ENCODE results near the gene GBP2.

GRCh38 chr1:89095737-89096136 is 30.2 kb downstream of the GBP2 start:
- no peak for TF ChIP-seq RXRA (IDR thresholded peaks at IDR 0.05; ENCODE audit: borderline replicate concordance, low read depth)
- no peak for TF ChIP-seq CTCF (IDR thresholded peaks at IDR 0.05)
- TF ChIP-seq FOXJ3 (CRISPR knock-in tag; IDR thresholded peaks at IDR 0.05): no peak
- TF ChIP-seq RAD21 (IDR thresholded peaks at IDR 0.05; ENCODE audit: low read length): no peak
- TF ChIP-seq MAX (IDR thresholded peaks at IDR 0.05; ENCODE audit: low read depth): no peak
- no peak for TF ChIP-seq EP300 (IDR thresholded peaks at IDR 0.05; ENCODE audit: borderline replicate concordance in 1 of 2, low read depth in 1 of 2, low read length in 1 of 2)
- no peak for TF ChIP-seq POLR2AphosphoS5 (IDR thresholded peaks at IDR 0.05; ENCODE audit: low read depth, low read length)
- no peak for TF ChIP-seq SIN3A (IDR thresholded peaks at IDR 0.05; ENCODE audit: borderline replicate concordance, low read depth, low read length)
- no peak for TF ChIP-seq GATA2 (CRISPR knock-in tag; IDR thresholded peaks at IDR 0.05)
- TF ChIP-seq, protein P1, sequence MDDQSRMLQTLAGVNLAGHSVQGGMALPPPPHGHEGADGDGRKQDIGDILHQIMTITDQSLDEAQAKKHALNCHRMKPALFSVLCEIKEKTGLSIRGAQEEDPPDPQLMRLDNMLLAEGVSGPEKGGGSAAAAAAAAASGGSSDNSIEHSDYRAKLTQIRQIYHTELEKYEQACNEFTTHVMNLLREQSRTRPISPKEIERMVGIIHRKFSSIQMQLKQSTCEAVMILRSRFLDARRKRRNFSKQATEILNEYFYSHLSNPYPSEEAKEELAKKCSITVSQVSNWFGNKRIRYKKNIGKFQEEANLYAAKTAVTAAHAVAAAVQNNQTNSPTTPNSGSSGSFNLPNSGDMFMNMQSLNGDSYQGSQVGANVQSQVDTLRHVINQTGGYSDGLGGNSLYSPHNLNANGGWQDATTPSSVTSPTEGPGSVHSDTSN (IDR thresholded peaks at IDR 0.05): no peak
- no peak for TF ChIP-seq USF2 (IDR thresholded peaks at IDR 0.05; ENCODE audit: borderline replicate concordance, low read depth, low read length)
- no peak for TF ChIP-seq TAF1 (IDR thresholded peaks at IDR 0.05; ENCODE audit: borderline replicate concordance, low read depth, low read length)

Measured in SK-N-SH (cell line).